Posterior cingulate gyrus (tissue), 11 donors: ENCODE measurements around the gene ZNF804A.
"Not testable (repeated sequence)": the region's sequence is repeated elsewhere in the genome, so short reads cannot be mapped to it uniquely, and the experiment has no call there.

Experiments
- DNase-seq, 10 donors: peaks; one replicate each; pipeline versions ENCODE4 v3.0.0 to v3.0.0-alpha.2; 2020 to 2021; ENCODE audit warnings: mixed read lengths in 3 of 10
- intact Hi-C: fragments of 100-400 bp; cut with DNase I; formaldehyde crosslinking; loops from one replicate; pipeline ENCODE4 v1.15.1; 2023

Gene ZNF804A

DNA sequence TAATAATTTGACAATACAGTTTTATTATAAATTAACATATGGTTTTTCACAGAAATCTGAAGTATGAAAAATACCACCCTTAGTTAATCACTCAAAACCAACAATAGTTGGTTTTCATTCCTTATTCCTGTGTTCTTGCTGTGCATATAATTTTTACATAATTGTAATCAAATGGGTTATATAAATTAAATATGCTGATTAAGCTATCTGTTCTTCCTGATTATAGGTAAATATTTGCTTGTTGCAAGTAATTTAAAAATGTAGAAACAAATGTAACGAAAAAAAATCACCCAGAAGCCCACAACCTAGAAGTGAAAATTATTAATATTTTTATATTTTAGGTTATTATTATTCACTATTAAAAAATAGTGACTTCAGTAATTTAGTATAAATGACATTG lies 98.3 kb downstream of the ZNF804A start:
- intact Hi-C loops: no loop called here
- DNase-seq: no peak

DNA sequence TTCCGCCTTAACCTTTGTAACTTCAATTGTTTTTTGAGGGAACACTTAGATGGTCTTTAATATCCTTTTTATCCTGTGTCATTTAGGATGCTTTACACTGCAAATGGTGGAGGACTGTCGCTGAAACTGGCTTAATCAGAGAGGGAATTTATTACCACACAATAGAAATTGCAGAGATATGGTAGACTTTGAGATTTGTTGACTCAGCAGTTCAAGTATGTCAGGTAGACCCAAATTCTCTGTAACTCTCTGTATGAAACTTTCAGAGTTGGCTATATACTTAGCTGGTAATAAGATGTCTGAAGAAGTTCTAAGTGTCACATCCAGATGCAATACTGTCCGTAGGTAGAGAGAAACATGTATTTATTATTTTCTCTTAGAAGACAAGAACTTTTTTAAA lies 100.1 kb downstream of the ZNF804A start:
- intact Hi-C loops: no loop called here
- no peak for DNase-seq

DNA sequence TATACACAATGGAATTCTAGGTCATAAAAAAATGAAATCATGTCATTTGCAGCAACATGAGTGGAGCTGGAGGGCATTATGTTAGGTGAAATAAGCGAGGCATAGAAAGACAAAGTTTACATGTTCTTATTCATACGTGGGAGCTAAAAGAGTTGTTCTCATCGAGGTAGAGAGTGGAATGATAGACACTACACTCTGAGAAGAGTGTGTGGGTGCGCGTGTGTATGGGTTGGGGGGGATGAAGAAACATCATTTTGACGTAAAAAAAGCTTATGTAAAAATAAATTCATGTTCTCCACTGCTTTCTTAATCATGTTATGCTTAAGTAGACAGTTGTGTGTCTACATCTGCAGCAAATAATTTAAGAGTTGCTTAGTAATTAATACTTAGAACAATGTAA lies 123.6 kb downstream of the ZNF804A start:
- no peak for DNase-seq
- intact Hi-C loops: no loop called here

DNA sequence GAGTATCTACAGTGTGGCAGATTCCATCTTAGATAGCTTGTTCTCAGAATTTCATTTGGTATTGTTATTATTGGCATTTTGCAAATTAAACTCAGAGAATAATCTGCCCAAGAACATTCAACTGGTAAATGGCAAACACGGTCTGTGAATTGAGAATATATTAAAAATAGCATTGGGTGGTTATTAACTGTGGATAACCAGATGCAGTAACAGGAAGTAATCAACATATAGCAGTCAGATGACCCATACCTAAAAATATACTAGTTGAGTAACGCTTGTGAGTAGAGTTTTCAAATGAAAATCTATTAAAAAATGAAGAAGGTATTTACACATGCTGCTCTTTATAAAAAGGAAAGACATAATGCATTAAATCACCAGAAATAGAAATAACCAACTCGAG lies 129.5 kb downstream of the ZNF804A start:
- no peak for DNase-seq
- intact Hi-C loops: no loop called here

DNA sequence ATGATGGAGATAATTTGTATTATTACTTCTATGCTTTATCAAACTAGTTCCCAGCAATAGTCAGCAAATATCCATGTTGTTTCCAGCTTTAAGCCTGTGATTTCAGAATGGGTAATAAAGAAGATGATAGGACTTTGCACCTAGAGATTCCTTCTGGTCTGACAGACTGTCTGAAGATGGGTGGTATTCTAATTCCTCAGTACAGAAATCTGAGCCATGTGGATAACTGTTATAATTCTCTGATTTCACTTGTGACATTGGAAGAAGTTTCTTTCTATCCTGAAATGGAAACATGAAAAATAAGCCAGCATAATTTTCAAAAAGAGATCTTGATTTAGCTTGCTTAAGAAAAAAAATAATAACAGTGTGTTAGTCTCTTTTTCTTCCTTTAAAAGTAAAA lies 130.1 kb downstream of the ZNF804A start:
- intact Hi-C loops: no loop called here
- no peak for DNase-seq

DNA sequence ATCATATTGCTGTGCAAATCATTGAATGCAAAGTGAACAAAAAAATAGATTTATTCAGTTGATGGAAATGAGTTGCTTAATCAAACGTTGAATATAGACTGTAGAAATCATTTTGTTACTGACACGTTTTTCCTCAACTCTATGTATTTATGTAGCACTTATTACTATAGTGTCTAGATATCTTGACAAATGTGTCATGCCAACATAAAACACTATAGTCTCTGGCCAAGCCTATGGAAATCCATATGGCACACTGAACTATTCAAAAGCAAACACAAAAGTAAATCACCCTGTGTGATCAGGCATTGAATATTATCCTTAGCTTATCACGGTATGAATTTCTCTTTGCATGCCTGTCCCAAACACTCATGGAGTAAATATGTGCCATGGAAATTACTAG lies 131.3 kb downstream of the ZNF804A start:
- intact Hi-C loops: no loop called here
- no peak for DNase-seq

DNA sequence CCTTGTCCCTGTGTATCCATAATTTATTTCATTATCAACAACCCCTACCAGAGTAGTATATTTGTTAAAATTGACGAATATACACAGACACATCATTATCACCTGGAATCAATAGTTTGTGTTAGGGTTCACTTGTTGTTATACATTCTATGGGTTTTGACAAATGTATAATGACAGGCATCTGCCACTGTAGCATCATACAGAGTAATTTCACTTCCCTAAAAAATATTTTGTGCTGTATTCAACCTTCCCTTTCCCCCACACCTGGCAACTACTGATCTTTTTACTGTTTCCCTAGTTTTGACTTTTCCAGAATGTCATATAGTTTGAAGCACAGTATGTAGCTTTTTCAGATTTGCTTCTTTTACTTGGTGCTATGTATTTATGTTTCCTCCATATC lies 132.0 kb downstream of the ZNF804A start:
- DNase-seq: no peak
- intact Hi-C loops: no loop called here

DNA sequence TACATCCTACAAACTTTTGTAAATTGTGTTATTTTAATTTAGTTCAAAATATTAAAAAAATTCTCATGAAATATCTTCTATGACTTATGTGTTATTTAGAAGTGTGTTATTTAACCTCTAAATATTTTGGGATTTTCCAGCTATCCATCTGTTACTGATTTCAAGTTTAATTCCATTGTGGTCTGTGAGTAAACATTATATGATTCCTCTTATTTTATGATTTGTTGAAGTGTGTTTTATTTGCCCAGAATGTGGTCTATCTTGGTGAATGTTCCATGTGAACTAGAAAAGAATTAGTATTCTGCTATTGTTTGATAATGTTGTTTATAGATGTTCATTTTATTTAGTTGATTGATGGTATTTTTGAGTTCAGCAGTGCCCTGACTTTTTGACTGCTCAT lies 136.0 kb downstream of the ZNF804A start:
- DNase-seq: no peak
- intact Hi-C loops: no loop called here

DNA sequence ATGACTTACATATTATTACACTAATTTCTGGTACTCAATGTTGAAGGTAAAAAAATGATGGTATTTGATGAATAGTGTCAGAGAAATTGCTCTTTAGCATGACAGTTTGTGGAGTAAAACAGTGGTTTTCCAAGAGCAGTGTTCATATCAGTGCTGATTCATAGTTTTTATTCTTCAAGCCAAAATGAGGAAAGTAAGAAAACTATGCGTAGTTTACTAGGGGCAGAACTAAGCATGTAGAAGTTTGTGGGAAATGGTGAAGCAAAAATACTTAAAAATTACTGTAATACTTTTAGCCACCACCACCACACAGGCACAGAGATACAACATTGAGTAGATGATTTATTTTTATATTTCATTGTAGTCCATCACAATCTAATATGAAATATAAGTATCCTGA lies 137.3 kb downstream of the ZNF804A start:
- intact Hi-C loops: no loop called here
- DNase-seq: no peak

DNA sequence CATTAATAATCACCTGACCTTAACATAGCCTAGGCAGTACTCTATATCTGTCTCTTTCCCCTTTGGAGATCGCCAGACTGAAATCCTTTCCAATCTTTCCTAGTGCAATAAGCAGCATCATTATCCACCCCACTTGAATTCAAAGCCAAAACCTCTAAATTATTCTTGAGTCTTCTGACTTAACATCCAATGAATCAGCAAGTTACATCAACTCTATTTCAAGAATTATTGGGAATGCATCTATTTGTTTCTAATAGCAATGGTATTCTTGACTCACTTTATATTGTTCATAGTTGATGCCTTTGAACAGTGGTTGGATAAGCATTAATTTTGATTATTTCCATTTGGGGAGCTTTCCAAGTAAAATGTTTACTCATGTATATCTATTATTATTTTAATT lies 144.8 kb downstream of the ZNF804A start:
- DNase-seq: no peak
- intact Hi-C loops: no loop called here

DNA sequence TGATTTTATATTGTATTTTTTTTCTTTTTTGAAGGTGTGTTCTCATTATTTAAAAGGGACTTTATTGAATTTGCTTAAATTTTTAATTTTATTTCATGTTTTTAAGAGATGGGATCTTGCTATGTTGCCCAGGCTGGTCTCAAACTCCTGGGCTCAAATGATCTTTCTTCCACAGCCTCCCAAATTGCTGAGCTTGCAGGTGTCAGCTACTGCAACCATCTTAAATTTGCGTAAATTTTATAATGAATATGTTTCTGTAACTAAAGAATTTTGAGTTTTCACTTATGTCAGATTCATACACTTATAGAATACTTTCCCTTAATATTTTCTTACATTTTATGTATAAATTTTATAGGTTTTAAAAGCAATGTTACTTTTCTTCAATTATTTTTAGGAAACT lies 157.8 kb downstream of the ZNF804A start:
- intact Hi-C loops: no loop called here
- no peak for DNase-seq

DNA sequence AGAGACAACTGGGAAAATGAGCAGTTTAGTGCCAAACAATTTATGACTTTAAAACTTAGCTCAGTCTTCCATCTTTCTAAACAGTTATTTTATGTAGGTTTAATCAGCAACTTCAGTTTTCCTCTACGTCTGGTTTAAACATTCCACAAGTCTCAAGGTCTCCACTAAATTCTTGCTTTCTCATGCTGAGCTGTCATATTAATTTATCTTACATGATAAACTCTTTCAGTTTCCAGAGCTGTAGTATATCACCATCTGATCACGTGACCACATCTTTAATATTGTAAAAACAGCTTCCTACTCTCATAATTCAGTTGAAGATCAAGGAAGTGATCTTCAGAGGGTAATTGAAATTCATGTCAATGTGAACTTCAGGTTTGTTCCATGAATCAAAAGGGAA lies 158.6 kb downstream of the ZNF804A start:
- intact Hi-C loops: no loop called here

DNA sequence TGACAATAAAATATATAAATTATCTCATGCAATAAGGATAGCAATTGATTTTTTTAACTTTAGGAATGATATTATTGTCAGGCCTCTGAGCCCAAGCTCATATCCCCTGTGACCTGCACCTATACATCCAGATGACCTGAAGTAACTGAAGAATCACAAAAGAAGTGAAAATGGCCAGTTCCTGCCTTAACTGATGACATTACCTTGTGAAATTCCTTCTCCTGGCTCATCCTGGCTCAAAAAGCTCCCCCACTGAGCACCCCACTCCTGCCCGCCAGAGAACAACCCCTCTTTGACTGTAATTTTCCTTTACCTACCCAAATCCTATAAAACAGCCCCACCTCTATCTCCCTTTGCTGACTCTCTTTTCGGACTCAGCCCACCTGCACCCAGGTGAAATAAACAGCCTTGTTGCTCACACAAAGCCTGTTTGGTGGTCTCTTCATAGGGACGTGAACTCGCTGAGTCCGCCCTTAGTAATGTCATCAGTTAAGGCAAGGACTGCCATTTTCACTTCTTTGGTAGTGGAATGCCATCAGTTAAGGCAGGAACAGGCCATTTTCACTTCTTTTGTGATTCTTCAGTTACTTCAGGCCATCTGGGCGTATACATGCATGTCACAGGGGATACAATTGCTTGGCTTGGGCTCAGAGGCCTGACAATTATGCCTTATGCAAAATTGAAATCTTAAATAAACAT lies 161.4 kb downstream of the ZNF804A start:
- DNase-seq, intact Hi-C loops: not testable (repeated sequence)

More for the DNA sequence above, 158.6 kb downstream of the ZNF804A start:
- no peak for DNase-seq

DNA sequence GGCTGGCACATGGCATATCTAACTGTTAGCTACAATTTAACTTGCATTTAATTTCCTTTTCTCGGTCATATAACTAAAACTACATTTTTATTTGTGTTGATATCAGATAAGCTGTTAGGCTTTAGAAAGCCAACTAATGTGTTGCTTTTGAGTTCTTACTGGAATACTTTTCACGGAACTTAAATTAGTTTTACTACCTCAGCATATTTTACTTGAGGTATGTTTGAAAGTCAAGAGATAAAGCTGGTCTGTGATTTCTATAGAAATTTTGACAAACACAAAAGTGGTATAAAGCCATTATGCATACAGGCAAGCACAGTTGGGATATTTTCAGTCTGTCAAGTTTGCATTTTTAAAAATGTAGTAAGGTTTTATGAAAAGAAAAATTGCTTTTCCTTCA lies 162.6 kb downstream of the ZNF804A start:
- DNase-seq: no peak
- intact Hi-C loops: no loop called here

DNA sequence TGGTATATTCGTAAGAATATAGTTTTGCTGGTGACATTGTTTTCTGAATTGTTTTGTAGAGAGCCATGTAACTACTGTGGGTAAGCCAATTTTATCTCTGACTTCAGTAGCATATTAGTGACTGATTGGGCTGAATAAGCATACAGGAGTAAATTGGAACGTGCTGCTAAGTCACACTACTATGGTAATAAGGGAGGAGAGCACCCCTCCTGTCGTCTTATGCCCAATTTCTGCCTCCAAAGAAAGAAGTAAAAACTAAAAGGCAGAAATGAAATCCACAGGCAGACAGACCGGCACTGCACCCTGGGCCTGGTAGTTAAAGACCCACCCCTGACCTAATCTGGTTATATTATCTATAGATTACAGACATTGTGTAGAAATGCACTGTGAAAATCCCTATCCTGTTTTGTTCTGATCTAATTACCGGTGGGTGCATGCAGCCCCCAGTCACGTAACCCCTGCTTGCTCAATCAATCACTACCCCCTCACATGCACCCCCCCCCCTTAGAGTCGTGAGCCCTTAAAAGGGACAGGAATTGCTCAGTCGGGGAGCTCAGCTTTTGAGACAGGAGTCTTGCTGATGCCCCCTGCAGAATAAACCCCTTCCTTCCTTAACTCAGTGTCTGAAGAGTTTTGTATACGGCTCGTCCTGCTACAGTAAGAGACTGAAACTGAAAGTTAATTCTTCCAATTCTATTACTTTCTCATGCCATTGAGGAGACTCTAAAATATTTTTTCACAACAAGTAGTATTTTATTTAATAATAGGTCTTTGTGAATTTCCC lies 167.0 kb downstream of the ZNF804A start:
- DNase-seq: no peak
- intact Hi-C loops: no loop called here

DNA sequence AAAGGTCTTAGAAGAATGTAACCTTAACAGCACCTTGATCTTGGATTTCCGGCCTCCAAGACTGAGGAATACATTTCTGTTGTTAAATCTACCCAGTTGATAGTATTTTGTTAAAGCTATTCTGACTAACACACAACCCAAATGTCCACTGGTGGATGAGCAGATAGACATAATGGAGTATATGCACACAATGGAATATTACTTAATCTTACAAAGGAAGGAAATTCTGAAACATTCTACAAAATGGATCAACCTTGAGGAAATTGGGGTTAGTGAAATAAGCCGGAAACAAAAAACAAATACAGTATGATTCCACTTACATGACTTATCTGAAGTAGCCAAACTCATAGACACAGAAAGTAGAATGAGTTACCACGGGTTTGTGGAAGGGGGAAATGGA lies 168.7 kb downstream of the ZNF804A start:
- intact Hi-C loops: no loop called here
- no peak for DNase-seq

DNA sequence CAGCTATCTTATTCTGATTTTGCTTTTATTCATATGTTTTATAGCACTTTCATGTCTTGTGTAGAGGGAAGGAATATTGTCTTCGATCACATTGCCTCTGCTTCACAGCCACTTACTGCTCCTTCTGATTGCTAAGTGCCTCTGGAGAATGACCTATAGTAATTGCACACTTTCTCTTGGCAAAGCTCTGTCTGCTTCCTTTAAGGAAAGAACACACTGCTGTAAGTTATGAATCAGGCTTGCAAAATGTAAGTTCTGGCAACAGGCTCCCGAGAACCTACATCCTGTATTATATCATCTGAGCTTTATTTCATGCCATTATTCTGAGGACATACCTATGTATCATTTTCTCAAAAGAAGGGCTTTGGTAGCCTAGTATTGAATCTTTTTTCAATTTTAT lies 170.7 kb downstream of the ZNF804A start:
- DNase-seq: no peak
- intact Hi-C loops: no loop called here

DNA sequence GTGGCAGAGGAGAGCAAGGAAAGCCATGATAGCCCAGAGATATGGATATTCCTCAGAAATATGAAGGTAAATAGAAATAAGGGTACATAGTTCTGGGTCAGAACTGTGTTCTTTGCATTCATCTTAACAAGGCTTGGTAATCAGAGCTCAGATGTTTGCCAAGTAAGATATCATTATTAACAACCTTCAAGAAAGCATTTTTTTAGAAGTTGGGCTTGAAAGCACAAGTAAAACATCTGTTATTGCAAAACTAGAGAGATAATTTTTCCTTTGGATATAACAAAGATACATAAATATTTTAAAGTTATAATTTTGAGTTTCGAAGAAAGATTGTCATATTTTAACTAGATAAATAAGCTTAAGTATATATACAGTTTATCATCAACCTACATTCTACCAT lies 171.4 kb downstream of the ZNF804A start:
- intact Hi-C loops: no loop called here
- DNase-seq: no peak

DNA sequence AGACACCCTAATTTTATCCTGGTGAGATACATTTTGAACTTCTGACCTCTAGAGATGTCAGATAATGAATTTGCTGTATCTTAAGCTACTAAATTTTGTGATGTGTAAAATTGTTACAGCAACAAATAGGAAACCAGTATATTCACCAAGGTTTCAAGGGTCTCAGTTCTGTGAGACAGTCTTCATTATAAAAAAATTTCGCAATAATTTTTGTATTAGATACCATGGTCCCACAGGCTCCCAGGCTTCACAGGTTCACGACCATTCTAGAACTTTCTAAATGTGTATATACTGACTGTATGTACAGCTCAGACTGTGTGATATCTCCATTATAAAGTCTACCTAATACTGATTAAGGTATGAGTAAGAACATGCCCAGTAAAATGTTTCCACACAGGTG lies 181.4 kb downstream of the ZNF804A start:
- no peak for DNase-seq
- intact Hi-C loops: no loop called here

DNA sequence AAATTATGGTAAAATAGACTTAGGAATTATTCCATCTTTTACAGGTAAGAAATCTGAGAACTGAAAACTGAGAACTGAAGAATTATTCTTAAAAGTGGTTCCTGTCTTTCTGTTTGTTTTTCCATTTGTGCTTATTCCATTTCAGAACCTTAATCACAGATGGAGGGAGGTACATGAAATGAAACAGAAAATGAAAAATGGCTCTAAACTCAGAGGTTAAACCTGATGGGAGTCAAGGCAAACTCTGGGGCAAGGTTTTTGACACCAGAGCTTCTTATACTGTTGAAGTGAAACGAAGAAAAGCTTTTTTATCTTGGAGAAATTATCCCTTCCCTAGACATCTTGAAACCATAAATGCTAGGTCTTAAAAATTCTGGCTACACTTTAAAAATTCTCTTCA lies 182.1 kb downstream of the ZNF804A start:
- intact Hi-C loops: no loop called here
- DNase-seq: no peak

DNA sequence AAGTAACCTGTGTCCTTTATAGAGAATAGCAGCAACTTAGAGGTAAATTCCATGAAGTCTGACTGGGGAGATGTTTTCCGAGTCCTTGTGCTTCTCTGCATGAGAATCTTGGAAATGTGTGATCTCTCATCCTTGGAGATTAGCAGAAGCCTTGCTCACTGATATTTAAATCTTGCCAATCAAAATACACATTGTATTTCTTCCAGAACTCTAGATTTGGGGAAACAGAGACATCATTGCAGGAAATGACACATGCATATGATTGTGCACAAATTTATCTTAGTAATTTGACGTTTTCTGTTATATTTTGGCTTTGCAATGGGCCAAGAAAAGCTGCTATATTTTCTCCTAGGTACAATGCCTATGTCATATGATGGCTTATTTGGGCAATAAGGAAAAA lies 182.6 kb downstream of the ZNF804A start:
- intact Hi-C loops: no loop called here
- DNase-seq: no peak

DNA sequence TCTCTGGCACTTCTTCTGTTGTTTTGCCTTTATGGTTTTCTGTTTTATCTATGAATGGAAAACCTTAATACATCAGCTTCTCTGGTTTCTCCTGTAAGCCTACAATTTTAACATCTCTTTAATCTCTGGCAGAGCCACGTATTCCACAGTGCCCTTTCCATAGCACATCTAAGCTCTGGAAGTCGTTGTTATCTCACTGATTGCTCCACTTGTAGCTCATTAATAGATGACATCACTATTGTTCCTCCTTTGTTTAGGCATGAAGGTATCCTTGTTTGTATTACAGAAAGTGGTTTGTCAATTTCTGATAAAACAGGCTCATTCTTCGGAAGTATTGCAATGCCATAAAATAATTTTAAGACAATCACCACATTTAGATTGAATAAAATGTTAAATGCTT lies 185.2 kb downstream of the ZNF804A start:
- DNase-seq: no peak
- intact Hi-C loops: no loop called here
